A549 (cell line): ENCODE results near the gene ACTR3C. TPM values are rescaled to one million over a fixed set of nuclear protein-coding genes. Genes with fewer than 3 reads are reported as not detected.
A peak's percentile ranks its signal among the peaks of the same experiment; 100 is the strongest.

Experiments used
- ATAC-seq, 2 experiments: fragments of 200-7000 bp in 1 of 2; fragments of >200 bp in 1 of 2; cut with Nextera tagmentation in 1 of 2; cut with Tn5 transposase in 1 of 2; 3 replicates each; pipeline versions ENCODE4 v1.8.0 to v1.9.1; 2018 to 2020; ENCODE audit warnings: mild to moderate bottlenecking in 1 of 2, moderate library complexity in 1 of 2
- CTCF ChIA-PET: fragments of 300-600 bp; sonication (Branson Sonifier 250); formaldehyde crosslinking; extraction: SDS; loops from one replicate; lab custom pipeline; 2021; ENCODE audit warnings: antibody characterized with exemption, inconsistent platforms; lab: Yijun Ruan, JAX
- POLR2A ChIA-PET: fragments of 350-600 bp; formaldehyde crosslinking; extraction: SDS; loops from one replicate; lab custom pipeline; 2021; ENCODE audit warnings: antibody characterized with exemption, inconsistent platforms; lab: Yijun Ruan, JAX
- DNase-seq, 2 experiments: peaks; one replicate each; pipeline versions ENCODE4 v3.0.0 to v3.0.0-alpha.2; 2011 to 2016; ENCODE audit warnings: low read depth in 1 of 2, low spot score in 1 of 2
- FAIRE-seq: peaks from 2 replicates; lab custom pipeline; 2011; peaks lifted over from hg19 to GRCh38; lab: Jason Lieb, UNC
- H3K27ac ChIP-seq, 2 experiments: fragments of >200 bp; sonication (Bioruptor Twin); formaldehyde crosslinking; 3 replicates each; pipeline ENCODE4 v1.5.1; 2016 to 2017
- H3K4me1 ChIP-seq: fragments of >200 bp; sonication (Bioruptor Twin); formaldehyde crosslinking; 3 replicates; pipeline ENCODE4 v1.6.1; 2016
- H3K4me2 ChIP-seq: fragments of >200 bp; sonication (Bioruptor Twin); formaldehyde crosslinking; 3 replicates; pipeline ENCODE4 v1.6.1; 2016
- H3K4me3 ChIP-seq: fragments of >200 bp; sonication (Bioruptor Twin); formaldehyde crosslinking; 3 replicates; pipeline ENCODE4 v1.5.1; 2016
- H3K9me3 ChIP-seq: fragments of >200 bp; sonication (Bioruptor Twin); formaldehyde crosslinking; 3 replicates; pipeline ENCODE4 v1.6.1; 2016
- CBX2 ChIP-seq: fragments of 200-600 bp; sonication (generic); IDR thresholded peaks from 2 replicates; pipeline ENCODE4 v1.6.1; 2016; ENCODE audit warnings: low read depth, mild to moderate bottlenecking, borderline replicate concordance
- CEBPB ChIP-seq, 2 experiments: fragments of >200 bp in 1 of 2; sonication (Bioruptor Twin) in 1 of 2; formaldehyde crosslinking in 1 of 2; IDR thresholded peaks; 2 replicates each; pipeline ENCODE4 v1.6.1; 2012 to 2016
- CHD4 ChIP-seq: fragments of 200-600 bp; sonication (generic); IDR thresholded peaks from 2 replicates; pipeline ENCODE4 v1.6.1; 2016; ENCODE audit warnings: antibody characterized with exemption, mild to moderate bottlenecking, borderline replicate concordance
- FOSB ChIP-seq: fragments of 250-450 bp; sonication (Bioruptor Pico); IDR thresholded peaks from 2 replicates; pipeline ENCODE4 v1.5.0; 2020; ENCODE audit warnings: mild to moderate bottlenecking, moderate library complexity
- FOXS1 ChIP-seq: fragments of 250-450 bp; sonication (Bioruptor Pico); IDR thresholded peaks from 2 replicates; pipeline ENCODE4 v1.5.0; 2020; ENCODE audit warnings: mild to moderate bottlenecking, moderate library complexity
- HOXA7 ChIP-seq: fragments of 250-450 bp; sonication (Bioruptor Pico); IDR thresholded peaks from 2 replicates; pipeline ENCODE4 v1.5.0; 2020; ENCODE audit warnings: mild to moderate bottlenecking, moderate library complexity
- HOXB5 ChIP-seq: fragments of 250-450 bp; sonication (Bioruptor Pico); IDR thresholded peaks from 2 replicates; pipeline ENCODE4 v1.5.0; 2020; ENCODE audit warnings: mild to moderate bottlenecking, moderate library complexity
- KDM1A ChIP-seq: fragments of 200-600 bp; sonication (generic); IDR thresholded peaks from 2 replicates; pipeline ENCODE4 v1.6.1; 2016; ENCODE audit warnings: low read depth, mild to moderate bottlenecking
- MAX ChIP-seq: IDR thresholded peaks from 2 replicates; pipeline ENCODE4 v1.6.1; 2012
- MYC ChIP-seq: IDR thresholded peaks from 2 replicates; pipeline ENCODE4 v1.6.1; 2012; ENCODE audit warnings: mild to moderate bottlenecking, inconsistent platforms, low read length, improper control_type of control experiment, borderline replicate concordance
- NR3C1 ChIP-seq: fragments of >200 bp; sonication (Bioruptor Twin); formaldehyde crosslinking; IDR thresholded peaks from 3 replicates; pipeline ENCODE4 v1.6.1; 2017
- PHF8 ChIP-seq: fragments of 200-600 bp; sonication (generic); IDR thresholded peaks from 2 replicates; pipeline ENCODE4 v1.6.1; 2016; ENCODE audit warnings: low read depth, mild to moderate bottlenecking, antibody characterized with exemption, moderate library complexity, borderline replicate concordance
- RFX5 ChIP-seq: fragments of 450-650 bp; IDR thresholded peaks from 2 replicates; pipeline ENCODE4 v1.7.1; 2014; ENCODE audit warnings: antibody characterized with exemption, mild to moderate bottlenecking, moderate library complexity
- RNF2 ChIP-seq: fragments of 200-600 bp; sonication (generic); IDR thresholded peaks from 2 replicates; pipeline ENCODE4 v1.6.1; 2016; ENCODE audit warnings: low read depth, mild to moderate bottlenecking, antibody characterized with exemption, moderate library complexity, borderline replicate concordance
- SREBF2 ChIP-seq: fragments of 450-650 bp; IDR thresholded peaks from 2 replicates; pipeline ENCODE4 v1.6.1; 2014; ENCODE audit warnings: mild to moderate bottlenecking, moderate library complexity
- TP53 ChIP-seq: fragments of 250-450 bp; sonication (Bioruptor Pico); IDR thresholded peaks from 2 replicates; pipeline ENCODE4 v1.5.0; 2021; ENCODE audit warnings: mild to moderate bottlenecking, moderate library complexity
- ZFP36 ChIP-seq: fragments of 450-650 bp; IDR thresholded peaks from 2 replicates; pipeline ENCODE4 v1.6.1; 2014; ENCODE audit warnings: borderline replicate concordance; ENCODE audit not compliant: partially characterized antibody
- ZSCAN20 ChIP-seq: fragments of 250-450 bp; sonication (Bioruptor Pico); IDR thresholded peaks from 2 replicates; pipeline ENCODE4 v1.8.0; 2022; ENCODE audit warnings: mild to moderate bottlenecking, moderate library complexity
- WGBS: methylation state at CpG from one replicate; pipeline ENCODE4 v1.1.6; 2017; ENCODE audit errors: missing lambda C conversion rate; 5-methylcytosine and 5-hydroxymethylcytosine counted together
- polyA plus RNA-seq, 4 experiments: library from polyadenylated mRNA; depleted of rRNA in 3 of 4; stranded (reverse); fragments of >200 nt; fragmentation: RNase III in 1 of 4; extraction: RNeasy Plus Mini Kit Qiagen cat#74134 plus additional on column Dnase treatment in 1 of 4; gene quantifications; 2 replicates in 3 of 4; 3 replicates in 1 of 4; pipeline ENCODE4 v1.2.3, GENCODE V29; 2011 to 2017
- TF ChIP-seq, protein P1 (sequence below): fragments of >200 bp; sonication (Bioruptor Twin); formaldehyde crosslinking; IDR thresholded peaks from 3 replicates; pipeline ENCODE4 v1.5.1; 2016
- TF ChIP-seq, protein P2 (sequence below): IDR thresholded peaks from 2 replicates; pipeline ENCODE4 v1.6.1; 2012; ENCODE audit warnings: low read depth, borderline replicate concordance
- TF ChIP-seq, protein P3 (sequence below): fragments of 450-650 bp; IDR thresholded peaks from 2 replicates; pipeline ENCODE4 v1.6.1; 2014; ENCODE audit warnings: antibody characterized with exemption

The ACTR3C gene
- polyA plus RNA-seq, 2 of the 4 experiments (the other 2 are of a cell fraction): 0.43 TPM

DNA sequence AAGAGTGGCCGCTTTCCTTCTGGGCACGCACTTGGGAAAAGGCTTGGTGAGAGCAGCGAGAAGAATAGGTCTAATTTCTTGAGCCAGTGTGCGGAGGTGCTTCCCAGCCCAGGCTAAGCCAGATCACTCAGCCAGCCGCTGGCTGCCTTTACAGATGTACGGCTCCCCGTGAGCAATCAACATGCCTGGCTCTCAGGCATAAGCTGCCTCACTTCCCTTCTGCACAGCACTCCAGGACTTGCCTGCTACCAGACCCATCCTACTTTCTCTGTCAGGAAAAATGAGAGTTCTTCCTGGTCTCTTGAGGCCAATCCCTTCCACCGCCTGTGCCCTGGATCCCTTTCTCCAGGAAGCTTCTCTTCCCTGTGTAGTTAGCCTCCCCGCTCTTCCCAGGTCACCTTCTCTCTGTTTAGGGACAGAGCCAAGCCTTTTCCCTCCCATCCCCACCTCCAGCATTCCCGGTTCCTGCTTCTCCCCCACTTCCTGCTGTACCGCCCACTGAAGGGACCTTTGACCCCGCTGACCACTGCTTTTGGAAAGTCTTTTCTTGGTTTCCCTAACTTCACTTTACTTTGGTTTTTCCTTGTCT lies 1.1 kb upstream of the ACTR3C start (continued):
- TF ChIP-seq, protein P1, sequence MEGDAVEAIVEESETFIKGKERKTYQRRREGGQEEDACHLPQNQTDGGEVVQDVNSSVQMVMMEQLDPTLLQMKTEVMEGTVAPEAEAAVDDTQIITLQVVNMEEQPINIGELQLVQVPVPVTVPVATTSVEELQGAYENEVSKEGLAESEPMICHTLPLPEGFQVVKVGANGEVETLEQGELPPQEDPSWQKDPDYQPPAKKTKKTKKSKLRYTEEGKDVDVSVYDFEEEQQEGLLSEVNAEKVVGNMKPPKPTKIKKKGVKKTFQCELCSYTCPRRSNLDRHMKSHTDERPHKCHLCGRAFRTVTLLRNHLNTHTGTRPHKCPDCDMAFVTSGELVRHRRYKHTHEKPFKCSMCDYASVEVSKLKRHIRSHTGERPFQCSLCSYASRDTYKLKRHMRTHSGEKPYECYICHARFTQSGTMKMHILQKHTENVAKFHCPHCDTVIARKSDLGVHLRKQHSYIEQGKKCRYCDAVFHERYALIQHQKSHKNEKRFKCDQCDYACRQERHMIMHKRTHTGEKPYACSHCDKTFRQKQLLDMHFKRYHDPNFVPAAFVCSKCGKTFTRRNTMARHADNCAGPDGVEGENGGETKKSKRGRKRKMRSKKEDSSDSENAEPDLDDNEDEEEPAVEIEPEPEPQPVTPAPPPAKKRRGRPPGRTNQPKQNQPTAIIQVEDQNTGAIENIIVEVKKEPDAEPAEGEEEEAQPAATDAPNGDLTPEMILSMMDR: no peak
- no peak for TF ChIP-seq ZSCAN20 (CRISPR knock-in tag)
- TF ChIP-seq, protein P2, sequence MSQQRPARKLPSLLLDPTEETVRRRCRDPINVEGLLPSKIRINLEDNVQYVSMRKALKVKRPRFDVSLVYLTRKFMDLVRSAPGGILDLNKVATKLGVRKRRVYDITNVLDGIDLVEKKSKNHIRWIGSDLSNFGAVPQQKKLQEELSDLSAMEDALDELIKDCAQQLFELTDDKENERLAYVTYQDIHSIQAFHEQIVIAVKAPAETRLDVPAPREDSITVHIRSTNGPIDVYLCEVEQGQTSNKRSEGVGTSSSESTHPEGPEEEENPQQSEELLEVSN: no peak
- TF ChIP-seq, protein P3, sequence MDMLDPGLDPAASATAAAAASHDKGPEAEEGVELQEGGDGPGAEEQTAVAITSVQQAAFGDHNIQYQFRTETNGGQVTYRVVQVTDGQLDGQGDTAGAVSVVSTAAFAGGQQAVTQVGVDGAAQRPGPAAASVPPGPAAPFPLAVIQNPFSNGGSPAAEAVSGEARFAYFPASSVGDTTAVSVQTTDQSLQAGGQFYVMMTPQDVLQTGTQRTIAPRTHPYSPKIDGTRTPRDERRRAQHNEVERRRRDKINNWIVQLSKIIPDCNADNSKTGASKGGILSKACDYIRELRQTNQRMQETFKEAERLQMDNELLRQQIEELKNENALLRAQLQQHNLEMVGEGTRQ: no peak

DNA sequence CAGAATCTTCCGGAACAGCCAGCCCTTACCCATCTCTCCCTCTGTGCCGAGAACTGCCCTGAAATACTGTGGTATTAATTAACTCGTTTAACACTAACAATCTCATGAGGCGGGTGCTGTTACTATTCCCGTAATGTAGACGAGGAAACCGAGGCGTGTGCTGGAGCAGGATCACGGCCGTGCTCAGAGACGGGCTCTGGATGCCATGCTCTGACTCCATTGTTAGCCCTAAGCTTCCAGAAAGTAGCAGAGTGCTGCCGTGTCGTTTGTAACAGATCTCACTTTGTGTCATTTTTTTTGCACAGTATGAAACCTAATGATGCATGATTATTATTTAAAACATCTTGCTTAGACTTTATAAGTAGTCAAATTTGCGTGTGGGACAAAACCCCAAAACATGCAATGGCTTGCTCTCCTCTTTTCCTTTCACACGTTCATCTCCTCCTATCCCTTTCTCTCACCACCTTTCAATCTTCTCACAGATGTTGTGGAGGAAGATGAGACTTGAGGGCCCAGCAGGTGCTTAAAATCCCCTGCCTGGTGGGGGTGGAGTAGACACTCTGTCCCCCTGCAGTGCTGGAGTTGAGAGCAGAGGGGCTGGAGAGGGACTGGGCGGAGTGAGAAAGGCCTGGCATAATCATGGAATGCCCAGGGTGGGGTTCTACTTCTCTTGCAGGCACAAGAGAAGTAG lies 482 bp upstream of the ACTR3C start:
- TF ChIP-seq CEBPB (IDR thresholded peaks at IDR 0.05) (no peak), TP53 (no peak), FOXS1 (CRISPR knock-in tag) (no peak), ZFP36 (no peak), NR3C1 (no peak), ZSCAN20 (CRISPR knock-in tag) (no peak), RNF2 (no peak), CHD4 (no peak), MAX (no peak), SREBF2 (no peak), FOSB (CRISPR knock-in tag) (no peak), MYC (no peak), HOXA7 (CRISPR knock-in tag) (no peak), RFX5 (no peak), CBX2 (no peak), PHF8 (no peak), HOXB5 (CRISPR knock-in tag) (no peak), KDM1A (no peak)
- TF ChIP-seq, protein P1: no peak
- ATAC-seq (no peak; a peak in 1 of 6 replicates), FAIRE-seq (no peak), DNase-seq (no peak)
- ChIA-PET CTCF (no interaction called here), POLR2A (no interaction called here)
- H3K27ac ChIP-seq: no peak overlapping the region; a peak in 1 of 6 replicates
- peak overlapping the region; percentile 57 for H3K4me2 ChIP-seq
- WGBS: 82% methylated on average over 16 of the region's 16 CpGs
- H3K4me3 ChIP-seq: peak overlapping the region; percentile 35; the same call in 1 of the 3 replicates
- no peaks in the 10 kb centered on the region for H3K9me3 ChIP-seq
- H3K4me1 ChIP-seq: no peaks in the 10 kb centered on the region
